Measurements from ENCODE around the gene ARHGEF40.

DNA sequence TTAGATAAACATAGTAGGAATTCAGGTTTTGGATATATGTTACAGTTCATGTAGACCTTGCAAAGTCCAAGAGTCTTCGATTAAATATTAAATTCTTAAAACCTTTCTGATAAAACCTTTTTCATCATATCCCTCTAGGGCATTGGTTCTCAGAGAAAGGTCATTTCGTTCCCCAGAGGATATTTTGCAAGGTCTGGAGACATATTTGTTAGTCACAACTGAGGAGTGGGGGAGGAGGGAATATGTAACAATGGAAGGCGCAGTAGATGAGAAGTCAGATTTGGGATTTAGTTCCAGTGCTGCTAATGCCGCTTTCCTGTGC is 36.0 kb downstream of the ARHGEF40 start:
- TF ChIP-seq, protein P1, sequence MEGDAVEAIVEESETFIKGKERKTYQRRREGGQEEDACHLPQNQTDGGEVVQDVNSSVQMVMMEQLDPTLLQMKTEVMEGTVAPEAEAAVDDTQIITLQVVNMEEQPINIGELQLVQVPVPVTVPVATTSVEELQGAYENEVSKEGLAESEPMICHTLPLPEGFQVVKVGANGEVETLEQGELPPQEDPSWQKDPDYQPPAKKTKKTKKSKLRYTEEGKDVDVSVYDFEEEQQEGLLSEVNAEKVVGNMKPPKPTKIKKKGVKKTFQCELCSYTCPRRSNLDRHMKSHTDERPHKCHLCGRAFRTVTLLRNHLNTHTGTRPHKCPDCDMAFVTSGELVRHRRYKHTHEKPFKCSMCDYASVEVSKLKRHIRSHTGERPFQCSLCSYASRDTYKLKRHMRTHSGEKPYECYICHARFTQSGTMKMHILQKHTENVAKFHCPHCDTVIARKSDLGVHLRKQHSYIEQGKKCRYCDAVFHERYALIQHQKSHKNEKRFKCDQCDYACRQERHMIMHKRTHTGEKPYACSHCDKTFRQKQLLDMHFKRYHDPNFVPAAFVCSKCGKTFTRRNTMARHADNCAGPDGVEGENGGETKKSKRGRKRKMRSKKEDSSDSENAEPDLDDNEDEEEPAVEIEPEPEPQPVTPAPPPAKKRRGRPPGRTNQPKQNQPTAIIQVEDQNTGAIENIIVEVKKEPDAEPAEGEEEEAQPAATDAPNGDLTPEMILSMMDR (conservative IDR thresholded peaks at IDR 0.05): no peak
- TF ChIP-seq ZFX (IDR thresholded peaks at IDR 0.05): no peak
